Neural cell (in vitro differentiated cells): ENCODE measurements around the gene CALCR.

Experiments used
- EZH2 ChIP-seq: fragments of 200-600, 300-800 bp; shearing (Covaris generic), sonication (generic); IDR thresholded peaks from 2 replicates; pipeline ENCODE4 v1.6.1; 2014; ENCODE audit warnings: antibody characterized with exemption, low read length, borderline replicate concordance, mild to moderate bottlenecking; ENCODE audit not compliant: insufficient read depth, poor library complexity, severe bottlenecking
- MXI1 ChIP-seq: fragments of 450-650 bp; conservative IDR thresholded peaks from 2 replicates; pipeline ENCODE4 v1.6.1; 2014; ENCODE audit warnings: antibody characterized with exemption, mild to moderate bottlenecking; ENCODE audit not compliant: poor library complexity, severe bottlenecking
- POLR2AphosphoS5 ChIP-seq: IDR thresholded peaks from 2 replicates; pipeline ENCODE4 v1.6.1; 2012
- RAD21 ChIP-seq: fragments of 450-650 bp; conservative IDR thresholded peaks from 2 replicates; pipeline ENCODE4 v1.6.1; 2014; ENCODE audit warnings: antibody characterized with exemption, mild to moderate bottlenecking, moderate library complexity
- SMC3 ChIP-seq: fragments of 450-650 bp; conservative IDR thresholded peaks from 2 replicates; pipeline ENCODE4 v1.6.1; 2014; ENCODE audit warnings: antibody characterized with exemption, mild to moderate bottlenecking, moderate library complexity; ENCODE audit not compliant: poor library complexity
- TAF1 ChIP-seq: IDR thresholded peaks from 2 replicates; pipeline ENCODE4 v1.6.1; 2012; ENCODE audit warnings: low read depth
- TF ChIP-seq, protein P1 (sequence below): fragments of 450-650 bp; IDR thresholded peaks from 2 replicates; pipeline ENCODE4 v1.5.1; 2014; ENCODE audit warnings: antibody characterized with exemption, mild to moderate bottlenecking, moderate library complexity; ENCODE audit not compliant: poor library complexity, severe bottlenecking
- TF ChIP-seq, protein P2 (sequence below): IDR thresholded peaks from 2 replicates; pipeline ENCODE4 v1.6.1; 2012; ENCODE audit warnings: borderline replicate concordance

DNA sequence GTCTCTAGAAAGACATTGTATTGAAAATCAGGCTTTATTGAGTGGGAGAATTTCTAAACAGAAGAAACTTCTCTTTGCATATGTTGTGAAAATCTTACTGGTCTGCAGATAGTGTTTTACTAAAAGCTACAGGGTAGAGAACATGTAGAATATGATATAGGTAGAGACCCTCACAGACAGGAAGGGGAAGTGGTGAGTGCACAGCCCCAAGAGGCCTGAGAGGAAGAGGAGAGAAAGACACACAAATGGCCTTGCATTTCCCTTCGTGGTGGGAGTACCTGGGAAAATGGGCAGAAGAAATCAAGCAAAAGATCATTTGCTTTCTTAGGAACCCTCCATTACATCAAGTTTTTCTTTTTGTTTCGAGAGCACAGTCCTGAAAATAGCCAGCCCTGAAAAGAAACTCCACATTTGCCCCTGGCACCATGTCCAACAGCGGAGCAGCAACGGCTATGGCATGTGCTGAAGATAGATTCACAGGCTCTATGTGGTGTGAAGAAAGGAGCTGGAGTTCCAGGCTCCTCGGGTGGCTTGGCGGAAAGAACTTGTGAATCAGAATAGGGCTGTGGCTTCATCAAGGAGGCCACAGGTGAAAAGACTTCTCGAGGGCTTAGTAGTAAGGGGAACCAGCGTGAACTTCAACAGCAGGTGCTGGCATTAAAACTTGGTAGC, 143.5 kb downstream of the CALCR start:
- TF ChIP-seq, protein P1, sequence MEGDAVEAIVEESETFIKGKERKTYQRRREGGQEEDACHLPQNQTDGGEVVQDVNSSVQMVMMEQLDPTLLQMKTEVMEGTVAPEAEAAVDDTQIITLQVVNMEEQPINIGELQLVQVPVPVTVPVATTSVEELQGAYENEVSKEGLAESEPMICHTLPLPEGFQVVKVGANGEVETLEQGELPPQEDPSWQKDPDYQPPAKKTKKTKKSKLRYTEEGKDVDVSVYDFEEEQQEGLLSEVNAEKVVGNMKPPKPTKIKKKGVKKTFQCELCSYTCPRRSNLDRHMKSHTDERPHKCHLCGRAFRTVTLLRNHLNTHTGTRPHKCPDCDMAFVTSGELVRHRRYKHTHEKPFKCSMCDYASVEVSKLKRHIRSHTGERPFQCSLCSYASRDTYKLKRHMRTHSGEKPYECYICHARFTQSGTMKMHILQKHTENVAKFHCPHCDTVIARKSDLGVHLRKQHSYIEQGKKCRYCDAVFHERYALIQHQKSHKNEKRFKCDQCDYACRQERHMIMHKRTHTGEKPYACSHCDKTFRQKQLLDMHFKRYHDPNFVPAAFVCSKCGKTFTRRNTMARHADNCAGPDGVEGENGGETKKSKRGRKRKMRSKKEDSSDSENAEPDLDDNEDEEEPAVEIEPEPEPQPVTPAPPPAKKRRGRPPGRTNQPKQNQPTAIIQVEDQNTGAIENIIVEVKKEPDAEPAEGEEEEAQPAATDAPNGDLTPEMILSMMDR, result no peak
- TF ChIP-seq EZH2, result no peak
- no peak for TF ChIP-seq TAF1
- TF ChIP-seq RAD21, result no peak
- TF ChIP-seq SMC3, result no peak
- no peak for TF ChIP-seq MXI1
- TF ChIP-seq, protein P2, sequence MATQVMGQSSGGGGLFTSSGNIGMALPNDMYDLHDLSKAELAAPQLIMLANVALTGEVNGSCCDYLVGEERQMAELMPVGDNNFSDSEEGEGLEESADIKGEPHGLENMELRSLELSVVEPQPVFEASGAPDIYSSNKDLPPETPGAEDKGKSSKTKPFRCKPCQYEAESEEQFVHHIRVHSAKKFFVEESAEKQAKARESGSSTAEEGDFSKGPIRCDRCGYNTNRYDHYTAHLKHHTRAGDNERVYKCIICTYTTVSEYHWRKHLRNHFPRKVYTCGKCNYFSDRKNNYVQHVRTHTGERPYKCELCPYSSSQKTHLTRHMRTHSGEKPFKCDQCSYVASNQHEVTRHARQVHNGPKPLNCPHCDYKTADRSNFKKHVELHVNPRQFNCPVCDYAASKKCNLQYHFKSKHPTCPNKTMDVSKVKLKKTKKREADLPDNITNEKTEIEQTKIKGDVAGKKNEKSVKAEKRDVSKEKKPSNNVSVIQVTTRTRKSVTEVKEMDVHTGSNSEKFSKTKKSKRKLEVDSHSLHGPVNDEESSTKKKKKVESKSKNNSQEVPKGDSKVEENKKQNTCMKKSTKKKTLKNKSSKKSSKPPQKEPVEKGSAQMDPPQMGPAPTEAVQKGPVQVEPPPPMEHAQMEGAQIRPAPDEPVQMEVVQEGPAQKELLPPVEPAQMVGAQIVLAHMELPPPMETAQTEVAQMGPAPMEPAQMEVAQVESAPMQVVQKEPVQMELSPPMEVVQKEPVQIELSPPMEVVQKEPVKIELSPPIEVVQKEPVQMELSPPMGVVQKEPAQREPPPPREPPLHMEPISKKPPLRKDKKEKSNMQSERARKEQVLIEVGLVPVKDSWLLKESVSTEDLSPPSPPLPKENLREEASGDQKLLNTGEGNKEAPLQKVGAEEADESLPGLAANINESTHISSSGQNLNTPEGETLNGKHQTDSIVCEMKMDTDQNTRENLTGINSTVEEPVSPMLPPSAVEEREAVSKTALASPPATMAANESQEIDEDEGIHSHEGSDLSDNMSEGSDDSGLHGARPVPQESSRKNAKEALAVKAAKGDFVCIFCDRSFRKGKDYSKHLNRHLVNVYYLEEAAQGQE, result no peak
- no peak for TF ChIP-seq POLR2AphosphoS5
